Neural cell (in vitro differentiated cells): Measurements from ENCODE around the gene LGI4. TPM values are rescaled to one million over a fixed set of nuclear protein-coding genes. Genes with fewer than 3 reads are reported as not detected.

Experiments used
- H2AFZ ChIP-seq: fragments of 200-600, 300-800 bp; sonication (generic), shearing (Covaris generic); 2 replicates; pipeline ENCODE4 v1.6.0; 2014; ENCODE audit warnings: low read depth, mild to moderate bottlenecking, antibody characterized with exemption, low read length, moderate library complexity
- H3F3A ChIP-seq: fragments of 200-600 bp; shearing (Covaris generic); 2 replicates; pipeline ENCODE4 v1.6.1; 2016; ENCODE audit warnings: mild to moderate bottlenecking, moderate library complexity, mixed read lengths, antibody characterized with exemption, low read length; ENCODE audit not compliant: insufficient read depth, poor library complexity, severe bottlenecking
- H3K27ac ChIP-seq: fragments of 200-600, 300-800 bp; sonication (generic), shearing (Covaris generic); 2 replicates; pipeline ENCODE4 v1.5.1; 2014; ENCODE audit warnings: mild to moderate bottlenecking, low read length, moderate library complexity
- H3K27me3 ChIP-seq: fragments of 300-800, 200-600 bp; sonication (generic), shearing (Covaris generic); 2 replicates; pipeline ENCODE4 v1.6.0; 2014; ENCODE audit warnings: mild to moderate bottlenecking, low read depth, low read length, moderate library complexity; ENCODE audit not compliant: insufficient read depth
- H3K36me3 ChIP-seq: fragments of 300-800, 200-600 bp; sonication (generic), shearing (Covaris generic); 2 replicates; pipeline ENCODE4 v1.5.1; 2014; ENCODE audit warnings: mild to moderate bottlenecking, antibody characterized with exemption, low read length, moderate library complexity; ENCODE audit not compliant: insufficient read depth
- H3K4me2 ChIP-seq: fragments of 300-800, 200-600 bp; sonication (generic), shearing (Covaris generic); 2 replicates; pipeline ENCODE4 v1.6.0; 2014; ENCODE audit warnings: mild to moderate bottlenecking, low read length
- H3K4me3 ChIP-seq: fragments of 300-800, 200-600 bp; sonication (generic), shearing (Covaris generic); 2 replicates; pipeline ENCODE4 v1.5.1; 2014; ENCODE audit warnings: mild to moderate bottlenecking, low read length, moderate library complexity
- H3K79me2 ChIP-seq: fragments of 200-600 bp; shearing (Covaris generic); replicated peaks from 2 replicates; pipeline ENCODE4 v1.6.0; 2014; ENCODE audit warnings: mild to moderate bottlenecking, low read length, moderate library complexity; ENCODE audit not compliant: insufficient read depth
- H3K9ac ChIP-seq: fragments of 300-800, 200-600 bp; sonication (generic), shearing (Covaris generic); 2 replicates; pipeline ENCODE4 v1.6.1; 2016; ENCODE audit warnings: mild to moderate bottlenecking, low read length, mixed read lengths
- H3K9me2 ChIP-seq: fragments of 200-600 bp; shearing (Covaris generic); 2 replicates; pipeline ENCODE4 v1.6.1; 2016; ENCODE audit warnings: mild to moderate bottlenecking, low read length, mixed read lengths; ENCODE audit not compliant: insufficient read depth
- H3K9me3 ChIP-seq: fragments of 200-600, 300-800 bp; sonication (generic), shearing (Covaris generic); 2 replicates; pipeline ENCODE4 v1.6.1; 2016; ENCODE audit warnings: mild to moderate bottlenecking, mixed run types, low read length, moderate library complexity, mixed read lengths
- H4K20me1 ChIP-seq: fragments of 200-600 bp; shearing (Covaris generic); 2 replicates; pipeline ENCODE4 v1.6.1; 2016; ENCODE audit warnings: mild to moderate bottlenecking, mixed run types; ENCODE audit not compliant: insufficient read depth
- CTCF ChIP-seq: fragments of 450-650 bp; IDR thresholded peaks from 2 replicates; pipeline ENCODE4 v1.5.1; 2014; ENCODE audit warnings: antibody characterized with exemption, mild to moderate bottlenecking, moderate library complexity; ENCODE audit not compliant: poor library complexity, severe bottlenecking
- EP300 ChIP-seq: fragments of 450-650 bp; conservative IDR thresholded peaks from 2 replicates; pipeline ENCODE4 v1.6.1; 2014; ENCODE audit warnings: antibody characterized with exemption, mild to moderate bottlenecking, moderate library complexity; ENCODE audit not compliant: poor library complexity, severe bottlenecking
- EZH2 ChIP-seq: fragments of 200-600, 300-800 bp; shearing (Covaris generic), sonication (generic); IDR thresholded peaks from 2 replicates; pipeline ENCODE4 v1.6.1; 2014; ENCODE audit warnings: antibody characterized with exemption, low read length, borderline replicate concordance, mild to moderate bottlenecking; ENCODE audit not compliant: insufficient read depth, poor library complexity, severe bottlenecking
- MXI1 ChIP-seq: fragments of 450-650 bp; conservative IDR thresholded peaks from 2 replicates; pipeline ENCODE4 v1.6.1; 2014; ENCODE audit warnings: antibody characterized with exemption, mild to moderate bottlenecking; ENCODE audit not compliant: poor library complexity, severe bottlenecking
- POLR2AphosphoS5 ChIP-seq: IDR thresholded peaks from 2 replicates; pipeline ENCODE4 v1.6.1; 2012
- RAD21 ChIP-seq: fragments of 450-650 bp; conservative IDR thresholded peaks from 2 replicates; pipeline ENCODE4 v1.6.1; 2014; ENCODE audit warnings: antibody characterized with exemption, mild to moderate bottlenecking, moderate library complexity
- REST ChIP-seq: IDR thresholded peaks from 2 replicates; pipeline ENCODE4 v1.6.1; 2012; ENCODE audit warnings: borderline replicate concordance
- SMC3 ChIP-seq: fragments of 450-650 bp; conservative IDR thresholded peaks from 2 replicates; pipeline ENCODE4 v1.6.1; 2014; ENCODE audit warnings: antibody characterized with exemption, mild to moderate bottlenecking, moderate library complexity; ENCODE audit not compliant: poor library complexity
- TAF1 ChIP-seq: IDR thresholded peaks from 2 replicates; pipeline ENCODE4 v1.6.1; 2012; ENCODE audit warnings: low read depth
- polyA plus RNA-seq: library from polyadenylated mRNA; depleted of rRNA; stranded (reverse); fragments of >200 nt; gene quantifications from 2 replicates; pipeline ENCODE4 v1.2.3, GENCODE V29; 2014

The LGI4 gene
- polyA plus RNA-seq, 1 donor from 2014 or later, result 0.63 TPM

GRCh38 chr19:35151273-35152065, 16.6 kb upstream of the LGI4 start:
- no peaks in the 10 kb centered on the region for H3F3A ChIP-seq
- no peaks in the 10 kb centered on the region for H4K20me1 ChIP-seq
- no peaks in the 10 kb centered on the region for H3K9me2 ChIP-seq
- H2AFZ ChIP-seq, result no peak overlapping the region
- no peaks in the 10 kb centered on the region for H3K36me3 ChIP-seq
- no peaks in the 10 kb centered on the region for H3K9me3 ChIP-seq
- no peak overlapping the region for H3K4me3 ChIP-seq
- peaks cover 34% of the 10 kb centered on the region for H3K27me3 ChIP-seq
- no peaks in the 10 kb centered on the region for H3K79me2 ChIP-seq
- TF ChIP-seq EP300 (no peak), EZH2 (no peak), POLR2AphosphoS5 (no peak), TAF1 (no peak), REST (no peak), MXI1 (no peak), RAD21 (no peak), CTCF (no peak), SMC3 (no peak)
- no peak overlapping the region for H3K4me2 ChIP-seq
- H3K27ac ChIP-seq, result no peak overlapping the region
- no peak overlapping the region for H3K9ac ChIP-seq

- Histone ChIP-seq H3K4me3 (no peak overlapping the region), H3K27me3 (peaks cover 24% of the 10 kb centered on the region), H3F3A (no peaks in the 10 kb centered on the region), H3K9ac (no peak overlapping the region), H4K20me1 (no peaks in the 10 kb centered on the region), H3K27ac (no peak overlapping the region), H3K4me2 (no peak overlapping the region), H3K79me2 (no peaks in the 10 kb centered on the region), H3K9me3 (no peaks in the 10 kb centered on the region), H3K36me3 (no peaks in the 10 kb centered on the region), H2AFZ (no peak overlapping the region), H3K9me2 (no peaks in the 10 kb centered on the region)
- TF ChIP-seq POLR2AphosphoS5 (no peak), SMC3 (no peak), EZH2 (no peak), MXI1 (no peak), REST (no peak), TAF1 (no peak), EP300 (no peak), CTCF (no peak), RAD21 (no peak)
Observed at GRCh38 chr19:35150445-35150844, 15.6 kb upstream of the LGI4 start.
